Smooth muscle cell (in vitro differentiated cells): ENCODE measurements around the gene PCBP3. TPM values are rescaled to one million over a fixed set of nuclear protein-coding genes. Genes with fewer than 3 reads are reported as not detected.
"Not testable (repeated sequence)": the region's sequence is repeated elsewhere in the genome, so short reads cannot be mapped to it uniquely, and the experiment has no call there.

ENCODE experiments used
- DNase-seq: peaks from one replicate; lab custom pipeline; 2025; ENCODE audit not compliant: unreplicated experiment; lab: John Stamatoyannopoulos, UW
- H2AFZ ChIP-seq: fragments of 200-600 bp; sonication (generic); 2 replicates; pipeline ENCODE4 v1.6.0; 2016; ENCODE audit warnings: antibody characterized with exemption, low read depth, mild to moderate bottlenecking
- H3F3A ChIP-seq: fragments of 200-600 bp; sonication (generic); 2 replicates; pipeline ENCODE4 v1.6.0; 2017; ENCODE audit warnings: antibody characterized with exemption, low read depth
- H3K27ac ChIP-seq: fragments of 200-600 bp; sonication (generic); 2 replicates; pipeline ENCODE4 v1.5.1; 2016; ENCODE audit warnings: low read depth, mild to moderate bottlenecking
- H3K27me3 ChIP-seq: fragments of 200-600 bp; sonication (generic); 2 replicates; pipeline ENCODE4 v1.6.1; 2016; ENCODE audit warnings: low read depth, mild to moderate bottlenecking
- H3K36me3 ChIP-seq: fragments of 200-600 bp; sonication (generic); 2 replicates; pipeline ENCODE4 v1.5.1; 2016; ENCODE audit warnings: low read depth
- H3K4me1 ChIP-seq: fragments of 200-600 bp; sonication (generic); 2 replicates; pipeline ENCODE4 v1.5.1; 2016; ENCODE audit warnings: low read depth
- H3K4me2 ChIP-seq: fragments of 200-600 bp; sonication (generic); 2 replicates; pipeline ENCODE4 v1.6.0; 2016; ENCODE audit warnings: mild to moderate bottlenecking
- H3K4me3 ChIP-seq: fragments of 200-600 bp; sonication (generic); 2 replicates; pipeline ENCODE4 v1.5.1; 2016; ENCODE audit warnings: mild to moderate bottlenecking
- H3K79me2 ChIP-seq: fragments of 200-600 bp; sonication (generic); 2 replicates; pipeline ENCODE4 v1.6.0; 2016; ENCODE audit warnings: low read depth, mild to moderate bottlenecking
- H3K9ac ChIP-seq: fragments of 200-600 bp; sonication (generic); 2 replicates; pipeline ENCODE4 v1.6.0; 2016; ENCODE audit warnings: low read depth
- H3K9me3 ChIP-seq: fragments of 200-600 bp; sonication (generic); replicated peaks from 2 replicates; pipeline ENCODE4 v1.5.1; 2016; ENCODE audit warnings: low read depth
- H4K20me1 ChIP-seq: fragments of 200-600 bp; sonication (generic); 2 replicates; pipeline ENCODE4 v1.6.0; 2016; ENCODE audit warnings: low read depth
- CTCF ChIP-seq: fragments of 200-600 bp; sonication (generic); IDR thresholded peaks from 2 replicates; pipeline ENCODE4 v1.5.1; 2017; ENCODE audit warnings: borderline replicate concordance, mild to moderate bottlenecking, antibody characterized with exemption; ENCODE audit not compliant: insufficient read depth, poor library complexity, severe bottlenecking
- WGBS: methylation state at CpG from one replicate; pipeline ENCODE4 v1.1.7; 2016; ENCODE audit warnings: low lambda C conversion rate; 5-methylcytosine and 5-hydroxymethylcytosine counted together
- polyA plus RNA-seq: library from polyadenylated mRNA; unstranded; fragments of >200 nt; fragmentation: Nextera tagmentation; extraction: Ambion mirVana; gene quantifications from 2 replicates; pipeline ENCODE4 v1.2.1, GENCODE V29; 2016
- total RNA-seq: library from RNA; depleted of rRNA; stranded (reverse); fragments of >200 nt; gene quantifications from 2 replicates; pipeline ENCODE4 v1.2.3, GENCODE V29; 2014

PCBP3 gene
- total and polyA plus RNA-seq, 2 experiments from 2014 or later, result 8.9 to 23.1 TPM

GRCh38 chr21:45622416-45623097 lies 21.0 kb upstream of the PCBP3 start:
- Histone ChIP-seq H3K27me3 (no peaks in the 10 kb centered on the region), H3F3A (peaks cover 5% of the 10 kb centered on the region), H2AFZ (no peak overlapping the region), H3K4me2 (no peak overlapping the region), H3K4me3 (no peak overlapping the region), H4K20me1 (no peaks in the 10 kb centered on the region), H3K79me2 (no peaks in the 10 kb centered on the region), H3K9ac (no peak overlapping the region), H3K4me1 (peaks cover 6% of the 10 kb centered on the region), H3K36me3 (no peaks in the 10 kb centered on the region), H3K9me3 (no peaks in the 10 kb centered on the region), H3K27ac (no peak overlapping the region)
- TF ChIP-seq CTCF, result no peak
- no peak for DNase-seq
- WGBS, result 86% methylated on average over 19 of the region's 19 CpGs

GRCh38 chr21:45623436-45623835 lies 20.1 kb upstream of the PCBP3 start:
- no peak overlapping the region for H3K27ac ChIP-seq
- WGBS, result 88% methylated on average over 7 of the region's 7 CpGs
- no peaks in the 10 kb centered on the region for H3K36me3 ChIP-seq
- H4K20me1 ChIP-seq, result no peaks in the 10 kb centered on the region
- TF ChIP-seq CTCF, result no peak
- no peaks in the 10 kb centered on the region for H3K9me3 ChIP-seq
- H3K4me3 ChIP-seq, result no peak overlapping the region
- no peaks in the 10 kb centered on the region for H3K4me1 ChIP-seq
- H3K27me3 ChIP-seq, result no peaks in the 10 kb centered on the region
- H3K4me2 ChIP-seq, result no peak overlapping the region
- no peaks in the 10 kb centered on the region for H3F3A ChIP-seq
- no peak for DNase-seq
- no peaks in the 10 kb centered on the region for H3K79me2 ChIP-seq
- H2AFZ ChIP-seq, result no peak overlapping the region
- no peak overlapping the region for H3K9ac ChIP-seq

GRCh38 chr21:45626127-45626526 lies 17.4 kb upstream of the PCBP3 start:
- not testable (repeated sequence) for H3K4me2 ChIP-seq, H3K36me3 ChIP-seq, DNase-seq, H3K79me2 ChIP-seq, H3K9me3 ChIP-seq, H3K9ac ChIP-seq, H3K4me3 ChIP-seq, H4K20me1 ChIP-seq, H3F3A ChIP-seq, H2AFZ ChIP-seq, H3K27me3 ChIP-seq, H3K27ac ChIP-seq, H3K4me1 ChIP-seq
- WGBS, result 54% methylated on average over 2 of the region's 2 CpGs

GRCh38 chr21:45629046-45629981 lies 14.2 kb upstream of the PCBP3 start:
- Histone ChIP-seq H2AFZ (no peak overlapping the region), H3K36me3 (no peaks in the 10 kb centered on the region), H4K20me1 (no peaks in the 10 kb centered on the region), H3K4me1 (no peaks in the 10 kb centered on the region), H3K9me3 (no peaks in the 10 kb centered on the region), H3K79me2 (no peaks in the 10 kb centered on the region), H3F3A (no peaks in the 10 kb centered on the region), H3K4me2 (no peak overlapping the region), H3K27ac (no peak overlapping the region), H3K4me3 (no peak overlapping the region), H3K9ac (no peak overlapping the region), H3K27me3 (no peaks in the 10 kb centered on the region)
- 94% methylated on average over 31 of the region's 31 CpGs for WGBS
- no peak for DNase-seq
- TF ChIP-seq CTCF, result no peak
